H9 (cell line): ENCODE data around the gene THAP2. TPM values are rescaled to one million over a fixed set of nuclear protein-coding genes. Genes with fewer than 3 reads are reported as not detected.

Experiments used
- DNase-seq: peaks from one replicate; pipeline ENCODE4 v3.0.0-alpha.2; 2017
- H2AFZ ChIP-seq: one replicate; pipeline ENCODE4 v1.6.1; 2013; ENCODE audit warnings: mild to moderate bottlenecking, low read length, control low read depth, moderate library complexity
- H2AK5ac ChIP-seq: 2 replicates; pipeline ENCODE4 v1.6.1; 2013; ENCODE audit warnings: low read length, control low read depth, mixed read lengths; ENCODE audit not compliant: insufficient read length
- H2BK120ac ChIP-seq: one replicate; pipeline ENCODE4 v1.6.1; 2013; ENCODE audit warnings: low read depth, mild to moderate bottlenecking, low read length, control low read depth, inconsistent platforms; ENCODE audit not compliant: poor library complexity, severe bottlenecking
- H2BK12ac ChIP-seq: 2 replicates; pipeline ENCODE4 v1.6.1; 2013; ENCODE audit warnings: low read length, control low read depth, mixed read lengths, low read depth; ENCODE audit not compliant: insufficient read length
- H2BK15ac ChIP-seq: 2 replicates; pipeline ENCODE4 v1.6.1; 2013; ENCODE audit warnings: low read depth, low read length, control low read depth
- H2BK20ac ChIP-seq: one replicate; pipeline ENCODE4 v1.6.1; 2013; ENCODE audit warnings: low read depth, mild to moderate bottlenecking, low read length, control low read depth, inconsistent platforms; ENCODE audit not compliant: poor library complexity, severe bottlenecking
- H2BK5ac ChIP-seq: 2 replicates; pipeline ENCODE4 v1.6.1; 2013; ENCODE audit warnings: low read length, control low read depth, mixed read lengths; ENCODE audit not compliant: insufficient read length
- H3K14ac ChIP-seq: 2 replicates; pipeline ENCODE4 v1.6.1; 2013; ENCODE audit warnings: low read length, control low read depth; ENCODE audit not compliant: insufficient read depth
- H3K18ac ChIP-seq: 2 replicates; pipeline ENCODE4 v1.6.1; 2013; ENCODE audit warnings: low read depth, mild to moderate bottlenecking, mixed read lengths, low read length, control low read depth; ENCODE audit not compliant: insufficient read length
- H3K23ac ChIP-seq: 2 replicates; pipeline ENCODE4 v1.6.1; 2013; ENCODE audit warnings: low read length, control low read depth, mixed read lengths, low read depth; ENCODE audit not compliant: insufficient read length
- H3K23me2 ChIP-seq: 2 replicates; pipeline ENCODE4 v1.6.1; 2013; ENCODE audit warnings: low read depth, mild to moderate bottlenecking, mixed read lengths, low read length, control low read depth; ENCODE audit not compliant: insufficient read length, poor library complexity, severe bottlenecking
- H3K27ac ChIP-seq: 2 replicates; pipeline ENCODE4 v1.5.1; 2013; ENCODE audit warnings: low read length, control low read depth, mixed read lengths, low read depth; ENCODE audit not compliant: insufficient read length
- H3K27me3 ChIP-seq: 2 replicates; pipeline ENCODE4 v1.6.1; 2013; ENCODE audit warnings: low read length, control low read depth, inconsistent platforms; ENCODE audit not compliant: insufficient read depth
- H3K4ac ChIP-seq: 2 replicates; pipeline ENCODE4 v1.6.1; 2013; ENCODE audit warnings: low read depth, mild to moderate bottlenecking, control low read depth, inconsistent platforms, low read length, moderate library complexity
- H3K4me1 ChIP-seq: 2 replicates; pipeline ENCODE4 v1.6.1; 2013; ENCODE audit warnings: low read length, control low read depth, inconsistent platforms; ENCODE audit not compliant: insufficient read depth
- H3K4me2 ChIP-seq: 2 replicates; pipeline ENCODE4 v1.6.1; 2013; ENCODE audit warnings: low read length, control low read depth, mixed read lengths; ENCODE audit not compliant: insufficient read length, insufficient read depth
- H3K56ac ChIP-seq: 2 replicates; pipeline ENCODE4 v1.6.1; 2013; ENCODE audit warnings: low read depth, mild to moderate bottlenecking, mixed read lengths, low read length, control low read depth; ENCODE audit not compliant: insufficient read length
- H3K79me1 ChIP-seq: 2 replicates; pipeline ENCODE4 v1.6.1; 2013; ENCODE audit warnings: low read depth, mild to moderate bottlenecking, moderate library complexity, low read length, control low read depth, inconsistent platforms; ENCODE audit not compliant: insufficient read depth, poor library complexity, severe bottlenecking
- H3K79me2 ChIP-seq: 2 replicates; pipeline ENCODE4 v1.6.1; 2013; ENCODE audit warnings: low read length, control low read depth, inconsistent platforms; ENCODE audit not compliant: insufficient read depth
- H3K9ac ChIP-seq: 2 replicates; pipeline ENCODE4 v1.6.1; 2013; ENCODE audit warnings: low read length, control low read depth, mixed read lengths; ENCODE audit not compliant: insufficient read length; ENCODE audit errors: extremely low read depth
- H3K9me3 ChIP-seq: one replicate; pipeline ENCODE4 v1.6.1; 2013; ENCODE audit warnings: low read depth, low read length, inconsistent platforms; ENCODE audit not compliant: control insufficient read depth
- H3T11ph ChIP-seq: one replicate; pipeline ENCODE4 v1.6.1; 2013; ENCODE audit warnings: mild to moderate bottlenecking, low read length, control low read depth, inconsistent platforms
- H4K20me1 ChIP-seq: one replicate; pipeline ENCODE4 v1.6.1; 2013; ENCODE audit not compliant: control insufficient read depth, insufficient read length, insufficient read depth
- H4K5ac ChIP-seq: 2 replicates; pipeline ENCODE4 v1.6.1; 2013; ENCODE audit warnings: low read depth, mild to moderate bottlenecking, mixed read lengths, low read length, control low read depth; ENCODE audit not compliant: insufficient read length
- H4K8ac ChIP-seq: replicated peaks from 2 replicates; pipeline ENCODE4 v1.6.1; 2013; ENCODE audit warnings: low read length, control low read depth, mixed read lengths, low read depth; ENCODE audit not compliant: insufficient read length
- H4K91ac ChIP-seq: 2 replicates; pipeline ENCODE4 v1.6.1; 2013; ENCODE audit warnings: low read depth, mild to moderate bottlenecking, moderate library complexity, mixed read lengths, low read length, control low read depth; ENCODE audit not compliant: insufficient read length
- H3K27ac Mint-ChIP-seq, 3 experiments: 2 replicates in 2 of 3; 3 replicates in 1 of 3; pipeline ENCODE4 v1.8.0; 2020 to 2021; ENCODE audit warnings: mixed read lengths in 3 of 3, mild to moderate bottlenecking in 1 of 3, moderate library complexity in 1 of 3
- H3K27me3 Mint-ChIP-seq: 2 replicates; pipeline ENCODE4 v1.8.0; 2021; ENCODE audit warnings: low read depth, mild to moderate bottlenecking, moderate library complexity, mixed read lengths
- H3K36me3 Mint-ChIP-seq, 3 experiments: 2 replicates in 2 of 3; 3 replicates in 1 of 3; pipeline ENCODE4 v1.8.0; 2020 to 2021; ENCODE audit warnings: low read depth in 3 of 3, mixed read lengths in 3 of 3; ENCODE audit not compliant: insufficient read depth in 1 of 3
- H3K4me1 Mint-ChIP-seq, 2 experiments: 2 replicates each; pipeline ENCODE4 v1.8.0; 2020; ENCODE audit warnings: mixed read lengths in 2 of 2
- H3K4me3 Mint-ChIP-seq, 2 experiments: 2 replicates in 1 of 2; 3 replicates in 1 of 2; pipeline ENCODE4 v1.8.0; 2020 to 2021; ENCODE audit warnings: mild to moderate bottlenecking in 2 of 2, mixed read lengths in 2 of 2, moderate library complexity in 1 of 2
- H3K9me3 Mint-ChIP-seq, 2 experiments: 2 replicates in 1 of 2; 3 replicates in 1 of 2; pipeline ENCODE4 v1.8.0; 2020; ENCODE audit warnings: mild to moderate bottlenecking in 2 of 2, mixed read lengths in 2 of 2, moderate library complexity in 1 of 2
- WGBS: extraction: QIAGEN DNeasy Blood & Tissue Kit; methylation state at CpG from one replicate; pipeline ENCODE4 v1.1.7; 2013; ENCODE audit warnings: missing lambda C conversion rate, low lambda C conversion rate, mixed read lengths; ENCODE audit not compliant: insufficient read length; ENCODE audit errors: extremely low coverage; 5-methylcytosine and 5-hydroxymethylcytosine counted together
- total RNA-seq: library from RNA; stranded (reverse); gene quantifications from 2 replicates; pipeline ENCODE4 v1.2.1, GENCODE V29; 2021
- TF ChIP-seq, protein P1 (sequence below): fragments of 200-600 bp; sonication (generic); conservative IDR thresholded peaks from 3 replicates; pipeline ENCODE4 v1.8.0; 2021; ENCODE audit warnings: antibody characterized with exemption, mild to moderate bottlenecking

Gene THAP2
- total RNA-seq, 1 experiment from 2014 or later = 3.7 TPM

DNA sequence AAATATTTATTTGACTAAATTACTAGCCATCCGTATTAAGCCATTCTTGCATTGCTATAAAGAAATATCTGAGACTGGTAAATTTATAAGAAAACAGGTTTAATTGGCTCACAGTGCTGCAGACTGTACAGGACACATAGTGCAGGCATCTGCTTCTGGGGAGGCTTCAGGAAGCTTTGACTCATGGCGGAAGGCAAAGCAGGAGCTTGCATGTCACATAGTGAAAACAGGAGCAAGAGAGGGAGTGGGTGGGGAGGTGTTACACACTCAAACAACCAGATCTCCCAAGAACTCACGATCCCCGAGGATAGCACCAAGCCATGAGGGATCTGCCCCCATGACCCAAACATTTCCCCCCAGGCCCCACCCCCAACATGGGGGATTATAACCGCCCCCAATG lies 63.9 kb downstream of the THAP2 start:
- Histone ChIP-seq H3K27me3 (no peaks in the 10 kb centered on the region), H2BK15ac (no peak overlapping the region), H2BK120ac (no peak overlapping the region), H2BK20ac (no peak overlapping the region), H3K4ac (no peak overlapping the region), H3K4me1 (no peaks in the 10 kb centered on the region), H4K20me1 (no peaks in the 10 kb centered on the region), H3K79me2 (no peaks in the 10 kb centered on the region), H2BK12ac (no peak overlapping the region), H3K79me1 (no peaks in the 10 kb centered on the region), H3T11ph (no peak overlapping the region), H3K9ac (no peak overlapping the region), H3K56ac (no peak overlapping the region), H3K4me2 (no peak overlapping the region), H4K91ac (no peak overlapping the region), H2BK5ac (no peak overlapping the region), H2AK5ac (no peak overlapping the region), H3K14ac (no peak overlapping the region), H3K9me3 (no peaks in the 10 kb centered on the region), H4K5ac (no peak overlapping the region), H3K23me2 (no peaks in the 10 kb centered on the region), H3K18ac (no peak overlapping the region), H2AFZ (no peak overlapping the region), H4K8ac (no peak overlapping the region), H3K23ac (no peak overlapping the region), H3K27ac (no peak overlapping the region)
- Mint-ChIP-seq H3K4me1 (peaks cover 4 to 5% of the 10 kb centered on the region in 2 experiments; a peak in 3 of 4 replicates), H3K36me3 (no peaks in the 10 kb centered on the region), H3K27me3 (no peaks in the 10 kb centered on the region), H3K27ac (peak overlapping the region in 1 of 3 experiments; percentile 91; a peak in 2 of 7 replicates), H3K4me3 (no peak overlapping the region), H3K9me3 (no peaks in the 10 kb centered on the region)
- no peak for DNase-seq
- WGBS = no CpG with 5 or more reads among the region's 5 CpGs
- TF ChIP-seq, protein P1, sequence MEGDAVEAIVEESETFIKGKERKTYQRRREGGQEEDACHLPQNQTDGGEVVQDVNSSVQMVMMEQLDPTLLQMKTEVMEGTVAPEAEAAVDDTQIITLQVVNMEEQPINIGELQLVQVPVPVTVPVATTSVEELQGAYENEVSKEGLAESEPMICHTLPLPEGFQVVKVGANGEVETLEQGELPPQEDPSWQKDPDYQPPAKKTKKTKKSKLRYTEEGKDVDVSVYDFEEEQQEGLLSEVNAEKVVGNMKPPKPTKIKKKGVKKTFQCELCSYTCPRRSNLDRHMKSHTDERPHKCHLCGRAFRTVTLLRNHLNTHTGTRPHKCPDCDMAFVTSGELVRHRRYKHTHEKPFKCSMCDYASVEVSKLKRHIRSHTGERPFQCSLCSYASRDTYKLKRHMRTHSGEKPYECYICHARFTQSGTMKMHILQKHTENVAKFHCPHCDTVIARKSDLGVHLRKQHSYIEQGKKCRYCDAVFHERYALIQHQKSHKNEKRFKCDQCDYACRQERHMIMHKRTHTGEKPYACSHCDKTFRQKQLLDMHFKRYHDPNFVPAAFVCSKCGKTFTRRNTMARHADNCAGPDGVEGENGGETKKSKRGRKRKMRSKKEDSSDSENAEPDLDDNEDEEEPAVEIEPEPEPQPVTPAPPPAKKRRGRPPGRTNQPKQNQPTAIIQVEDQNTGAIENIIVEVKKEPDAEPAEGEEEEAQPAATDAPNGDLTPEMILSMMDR = no peak

Other genes starting within 250 kb of the THAP2 start
- gene LGR5, start 224.5 kb upstream of the THAP2 start, total RNA-seq = 0.09 and 0.13 TPM in 2 replicates
- 24.4 and 26.4 TPM in 2 replicates for gene ZFC3H1, start 453 bp upstream of the THAP2 start, total RNA-seq
- 17.3 and 18.4 TPM in 2 replicates for gene TMEM19, start 21.8 kb downstream of the THAP2 start, total RNA-seq
- 48.0 and 53.0 TPM in 2 replicates for gene RAB21, start 90.6 kb downstream of the THAP2 start, total RNA-seq
- 39.7 and 44.4 TPM in 2 replicates for gene TBC1D15, start 175.5 kb downstream of the THAP2 start, total RNA-seq